ENCODE results near the gene TENM4.

The TENM4 gene

DNA sequence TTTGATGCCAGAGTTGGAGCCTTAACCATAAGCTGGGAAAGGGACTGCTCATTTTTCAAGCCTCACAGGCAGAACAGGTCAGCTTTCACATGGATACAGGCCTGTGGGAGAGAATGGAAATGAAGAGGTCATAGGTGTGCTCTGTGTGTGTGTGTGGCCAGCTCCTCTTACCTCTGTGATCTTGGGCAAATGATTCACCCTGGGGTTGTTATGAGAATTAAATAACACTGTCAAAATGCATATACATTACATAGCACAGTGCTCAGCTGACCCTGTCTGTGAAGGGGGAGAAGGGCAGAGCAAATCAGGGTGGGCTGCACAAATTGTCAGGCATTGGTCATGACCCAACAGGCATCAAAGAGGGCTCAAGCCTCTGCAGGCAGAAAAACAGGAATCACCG, 372.5 kb downstream of the TENM4 start:
- TF ChIP-seq, protein P1, sequence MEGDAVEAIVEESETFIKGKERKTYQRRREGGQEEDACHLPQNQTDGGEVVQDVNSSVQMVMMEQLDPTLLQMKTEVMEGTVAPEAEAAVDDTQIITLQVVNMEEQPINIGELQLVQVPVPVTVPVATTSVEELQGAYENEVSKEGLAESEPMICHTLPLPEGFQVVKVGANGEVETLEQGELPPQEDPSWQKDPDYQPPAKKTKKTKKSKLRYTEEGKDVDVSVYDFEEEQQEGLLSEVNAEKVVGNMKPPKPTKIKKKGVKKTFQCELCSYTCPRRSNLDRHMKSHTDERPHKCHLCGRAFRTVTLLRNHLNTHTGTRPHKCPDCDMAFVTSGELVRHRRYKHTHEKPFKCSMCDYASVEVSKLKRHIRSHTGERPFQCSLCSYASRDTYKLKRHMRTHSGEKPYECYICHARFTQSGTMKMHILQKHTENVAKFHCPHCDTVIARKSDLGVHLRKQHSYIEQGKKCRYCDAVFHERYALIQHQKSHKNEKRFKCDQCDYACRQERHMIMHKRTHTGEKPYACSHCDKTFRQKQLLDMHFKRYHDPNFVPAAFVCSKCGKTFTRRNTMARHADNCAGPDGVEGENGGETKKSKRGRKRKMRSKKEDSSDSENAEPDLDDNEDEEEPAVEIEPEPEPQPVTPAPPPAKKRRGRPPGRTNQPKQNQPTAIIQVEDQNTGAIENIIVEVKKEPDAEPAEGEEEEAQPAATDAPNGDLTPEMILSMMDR (IDR thresholded peaks at IDR 0.05; ENCODE audit: borderline replicate concordance, insufficient read depth, low read depth, low read length), result no peak
- H3K4me3 ChIP-seq (ENCODE audit: low read depth, low read length), result no peak overlapping the region

DNA sequence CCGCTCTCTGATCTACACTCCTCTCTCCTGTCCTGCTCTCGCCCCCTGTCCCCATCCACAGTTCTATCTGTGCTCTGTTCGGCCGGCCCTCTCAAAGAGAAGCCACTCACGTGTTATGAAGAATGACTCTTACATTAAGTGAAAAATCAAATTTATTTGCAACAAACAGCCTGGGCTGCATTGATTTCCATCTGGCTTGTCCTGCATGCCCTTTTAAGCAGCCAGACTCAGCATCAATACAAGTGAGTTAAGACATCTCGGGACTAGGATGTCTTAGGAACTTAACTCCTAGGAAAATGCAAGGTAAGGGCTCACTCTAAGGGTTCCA, 373.5 kb downstream of the TENM4 start:
- TF ChIP-seq, protein P1 (IDR thresholded peaks at IDR 0.05; ENCODE audit: borderline replicate concordance, insufficient read depth, low read depth, low read length), result no peak
- H3K4me3 ChIP-seq (ENCODE audit: low read depth, low read length), result no peak overlapping the region

DNA sequence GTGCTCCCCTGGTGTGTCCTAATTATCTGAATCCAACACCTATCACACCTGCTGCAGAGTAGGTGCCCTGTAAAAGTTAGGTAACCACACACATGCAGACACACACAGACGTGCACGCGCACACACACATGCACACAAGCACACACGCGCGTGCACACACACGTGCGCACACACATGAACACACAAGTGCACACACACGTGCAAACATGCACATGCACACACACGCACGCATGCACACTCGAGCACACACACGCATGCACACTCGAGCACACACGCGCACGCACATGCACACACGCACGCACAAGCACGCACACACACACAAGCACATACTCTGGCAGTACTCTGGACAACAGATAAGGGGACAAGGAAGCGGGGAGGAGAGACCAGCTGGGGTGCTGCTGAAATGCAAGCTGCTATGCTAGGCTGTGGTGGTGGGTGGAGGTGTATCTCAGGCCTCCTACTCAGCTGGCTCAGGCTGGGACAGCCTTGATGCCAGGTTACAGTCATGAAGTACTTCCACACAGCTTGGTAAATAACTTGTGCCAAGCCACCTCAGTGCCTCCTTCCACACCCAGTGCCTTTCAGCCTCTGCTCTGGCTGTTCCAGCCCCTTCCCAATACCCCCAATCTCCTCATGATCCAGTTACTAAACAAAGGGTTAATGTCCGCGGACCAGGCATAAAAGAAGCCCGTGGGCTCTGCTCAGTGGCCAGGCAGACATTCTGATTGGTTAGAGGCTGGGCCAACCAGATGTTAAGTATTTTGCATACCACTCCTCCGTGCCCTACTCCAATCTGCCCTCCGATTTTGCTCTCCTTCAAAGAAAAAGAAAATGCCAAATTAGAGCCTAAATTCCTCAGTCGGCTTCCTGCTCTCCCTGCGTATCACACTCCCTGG, 374.1 kb downstream of the TENM4 start:
- no peak overlapping the region for H3K4me3 ChIP-seq (ENCODE audit: low read depth, low read length)
- TF ChIP-seq, protein P1 (IDR thresholded peaks at IDR 0.05; ENCODE audit: borderline replicate concordance, insufficient read depth, low read depth, low read length), result no peak

DNA sequence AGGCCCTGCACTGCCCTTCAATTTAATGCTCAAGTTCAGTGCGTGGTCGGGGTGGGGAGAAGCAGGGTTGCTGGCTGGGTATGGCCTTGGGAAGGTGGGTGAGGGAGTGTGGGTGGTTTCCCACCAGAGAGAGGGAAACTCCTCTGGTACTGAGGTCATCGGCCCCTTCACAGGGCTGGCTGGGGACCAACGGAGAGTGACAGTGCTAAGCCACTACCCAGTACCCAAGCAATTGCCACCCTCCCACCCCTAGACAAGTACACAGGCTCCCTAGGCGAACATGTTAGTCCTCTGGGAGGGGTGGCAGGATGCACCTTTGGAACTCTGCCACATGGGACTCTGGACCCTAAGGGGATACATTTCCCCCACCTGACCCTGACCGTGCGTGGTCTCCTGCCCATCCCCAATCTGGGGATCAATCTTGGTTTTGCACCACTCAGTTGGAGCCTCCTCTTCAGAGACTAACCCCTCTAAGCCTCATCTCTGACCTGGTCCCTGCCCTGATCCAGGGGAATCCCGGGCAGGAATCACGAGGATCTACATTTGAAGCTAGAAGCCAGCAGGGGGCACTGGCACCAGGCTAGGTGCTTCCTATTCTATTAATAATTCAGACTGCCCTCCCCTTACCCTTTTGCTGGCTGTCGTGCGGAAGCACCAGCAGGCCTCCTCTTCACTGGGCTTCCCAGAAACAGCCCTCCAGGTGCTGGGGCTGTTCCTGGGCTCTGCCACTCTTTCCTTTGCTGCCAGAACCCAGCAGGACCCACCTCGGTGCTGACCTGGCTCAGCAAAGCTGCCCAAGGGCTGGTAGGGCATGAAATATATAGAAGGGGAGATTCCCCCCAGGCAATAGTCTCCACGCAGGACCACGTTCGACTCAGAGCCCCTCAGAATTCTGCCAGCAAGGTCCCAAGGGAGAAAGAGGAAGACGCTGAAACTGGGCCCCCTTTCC, 377.7 kb downstream of the TENM4 start:
- TF ChIP-seq, protein P1 (IDR thresholded peaks at IDR 0.05; ENCODE audit: borderline replicate concordance, insufficient read depth, low read depth, low read length), result peak; percentile 30; the same call in 1 of the 2 replicates
- H3K4me3 ChIP-seq (ENCODE audit: low read depth, low read length), result no peak overlapping the region

DNA sequence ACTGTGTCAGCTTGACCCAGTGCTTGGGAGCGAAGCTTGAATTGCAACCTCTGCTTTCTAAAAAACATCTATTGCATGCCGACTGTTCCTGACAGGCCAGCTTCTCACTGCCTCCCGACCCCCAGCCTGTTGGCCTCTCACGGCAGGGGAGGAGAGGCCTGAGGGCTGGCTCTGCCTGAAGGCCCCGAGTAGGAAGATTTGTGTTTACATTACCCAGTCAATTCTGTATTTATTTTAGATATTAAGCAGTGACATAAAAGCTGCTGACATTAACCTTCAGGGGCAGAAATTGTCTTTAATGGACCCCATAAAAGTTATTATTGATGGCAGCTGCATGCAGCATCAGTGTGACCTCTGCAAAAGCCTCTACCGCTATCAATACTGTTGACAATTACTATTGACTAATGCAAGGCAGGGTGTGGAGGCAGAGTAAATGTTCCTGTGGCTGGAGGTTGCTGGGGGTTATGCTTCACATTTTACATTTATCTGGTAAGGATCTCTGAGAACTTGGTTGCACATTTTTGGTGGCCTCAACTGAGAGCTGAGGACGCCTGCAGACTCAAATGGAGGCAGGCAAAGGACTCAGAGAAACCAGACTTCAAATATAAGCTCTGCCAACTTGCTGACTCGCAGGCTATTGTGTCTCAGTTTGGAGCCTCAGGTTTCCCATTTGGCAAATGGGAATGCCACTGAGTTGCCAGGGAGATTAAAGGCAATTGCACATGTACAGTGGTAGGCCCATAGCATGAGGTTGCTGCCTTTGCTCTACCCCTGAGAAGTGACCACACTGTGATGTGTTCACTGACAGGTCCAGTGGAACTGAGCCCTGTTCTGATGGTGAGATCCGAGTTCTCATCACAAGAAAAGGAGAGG, 380.5 kb downstream of the TENM4 start:
- TF ChIP-seq, protein P1 (IDR thresholded peaks at IDR 0.05; ENCODE audit: borderline replicate concordance, insufficient read depth, low read depth, low read length), result no peak
- no peak overlapping the region for H3K4me3 ChIP-seq (ENCODE audit: low read depth, low read length)

DNA sequence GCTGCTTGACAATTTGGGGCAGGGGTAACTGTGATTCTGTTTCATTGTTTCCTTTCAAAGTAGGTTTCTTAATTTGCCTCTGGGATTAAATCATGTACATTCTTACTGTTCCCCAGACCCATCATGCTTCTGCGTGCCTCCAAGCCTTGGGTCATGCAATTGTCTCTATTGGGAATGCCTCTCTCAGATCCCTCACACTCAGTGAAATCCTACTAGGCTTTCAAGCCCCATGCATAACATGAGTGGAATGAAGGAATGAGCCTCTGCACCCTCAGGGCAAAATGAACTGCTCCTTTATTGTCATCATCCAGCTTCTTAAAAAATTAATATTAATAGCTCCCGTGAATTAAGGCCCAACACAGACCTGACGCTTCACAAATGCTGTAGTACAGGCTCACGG, 381.7 kb downstream of the TENM4 start:
- TF ChIP-seq, protein P1 (IDR thresholded peaks at IDR 0.05; ENCODE audit: borderline replicate concordance, insufficient read depth, low read depth, low read length), result no peak
- no peak overlapping the region for H3K4me3 ChIP-seq (ENCODE audit: low read depth, low read length)

All from GM12875 (cell line).